ENCODE measurements around the gene TEKT3. TPM values are rescaled to one million over a fixed set of nuclear protein-coding genes. Genes with fewer than 3 reads are reported as not detected.
A peak's percentile ranks its signal among the peaks of the same experiment; 100 is the strongest.

The TEKT3 gene
- total RNA-seq, 1 donor from 2014 or later: not detected

GRCh38 chr17:15361592-15361991 is 20.2 kb upstream of the TEKT3 start:
- H3K27me3 ChIP-seq (ENCODE audit: control insufficient read depth, insufficient read depth, low read length): no peaks in the 10 kb centered on the region
- DNase-seq (ENCODE audit: low read depth): no peak
- no peaks in the 10 kb centered on the region for H3K36me3 ChIP-seq (ENCODE audit: control insufficient read depth, insufficient read depth, low read length)
- no peak overlapping the region for H3K4me3 ChIP-seq (ENCODE audit: low read depth, low read length)
- TF ChIP-seq CTCF (IDR thresholded peaks at IDR 0.05; ENCODE audit: insufficient read depth, low read length, severe bottlenecking): no peak
- no peak for FAIRE-seq

- Histone ChIP-seq H3K4me3 (ENCODE audit: low read depth, low read length) (no peak overlapping the region), H3K36me3 (ENCODE audit: control insufficient read depth, insufficient read depth, low read length) (no peaks in the 10 kb centered on the region), H3K27me3 (ENCODE audit: control insufficient read depth, insufficient read depth, low read length) (no peaks in the 10 kb centered on the region)
- no peak for TF ChIP-seq CTCF (IDR thresholded peaks at IDR 0.05; ENCODE audit: insufficient read depth, low read length, severe bottlenecking)
- DNase-seq (ENCODE audit: low read depth) (no peak), FAIRE-seq (no peak)
These were observed 19.8 kb upstream of the TEKT3 start for GRCh38 chr17:15361151-15361550.

- FAIRE-seq (no peak), DNase-seq (ENCODE audit: low read depth) (no peak)
- Histone ChIP-seq H3K4me3 (ENCODE audit: low read depth, low read length) (no peak overlapping the region), H3K27me3 (ENCODE audit: control insufficient read depth, insufficient read depth, low read length) (no peaks in the 10 kb centered on the region), H3K36me3 (ENCODE audit: control insufficient read depth, insufficient read depth, low read length) (no peaks in the 10 kb centered on the region)
- TF ChIP-seq CTCF (IDR thresholded peaks at IDR 0.05; ENCODE audit: insufficient read depth, low read length, severe bottlenecking): no peak
These were observed 12.9 kb upstream of the TEKT3 start for GRCh38 chr17:15354256-15354655.

- no peaks in the 10 kb centered on the region for H3K36me3 ChIP-seq (ENCODE audit: control insufficient read depth, insufficient read depth, low read length)
- no peak for TF ChIP-seq CTCF (IDR thresholded peaks at IDR 0.05; ENCODE audit: insufficient read depth, low read length, severe bottlenecking)
- DNase-seq (ENCODE audit: low read depth) (peak; percentile 89), FAIRE-seq (no peak)
- H3K27me3 ChIP-seq (ENCODE audit: control insufficient read depth, insufficient read depth, low read length): no peaks in the 10 kb centered on the region
- H3K4me3 ChIP-seq (ENCODE audit: low read depth, low read length): no peak overlapping the region
These were observed 10.5 kb upstream of the TEKT3 start for GRCh38 chr17:15351925-15352324.

GRCh38 chr17:15351478-15351840 is 10.1 kb upstream of the TEKT3 start:
- no peak for TF ChIP-seq CTCF (IDR thresholded peaks at IDR 0.05; ENCODE audit: insufficient read depth, low read length, severe bottlenecking)
- DNase-seq (ENCODE audit: low read depth): no peak
- no peak overlapping the region for H3K4me3 ChIP-seq (ENCODE audit: low read depth, low read length)
- no peaks in the 10 kb centered on the region for H3K36me3 ChIP-seq (ENCODE audit: control insufficient read depth, insufficient read depth, low read length)
- FAIRE-seq: no peak
- H3K27me3 ChIP-seq (ENCODE audit: control insufficient read depth, insufficient read depth, low read length): no peaks in the 10 kb centered on the region

- DNase-seq (ENCODE audit: low read depth): no peak
- TF ChIP-seq CTCF (IDR thresholded peaks at IDR 0.05; ENCODE audit: insufficient read depth, low read length, severe bottlenecking): no peak
- Histone ChIP-seq H3K27me3 (ENCODE audit: control insufficient read depth, insufficient read depth, low read length) (no peaks in the 10 kb centered on the region), H3K4me3 (ENCODE audit: low read depth, low read length) (no peak overlapping the region), H3K36me3 (ENCODE audit: control insufficient read depth, insufficient read depth, low read length) (no peaks in the 10 kb centered on the region)
- FAIRE-seq: no peak
These were observed 9.5 kb upstream of the TEKT3 start for GRCh38 chr17:15350777-15351477.

Data from bronchial epithelial cell (primary cell).